Measurements from ENCODE around the gene CLMN. TPM values are rescaled to one million over a fixed set of nuclear protein-coding genes. Genes with fewer than 3 reads are reported as not detected.

CLMN gene
- polyA plus RNA-seq, 3 donors: 22.0 to 33.7 (median 23.2) TPM

DNA sequence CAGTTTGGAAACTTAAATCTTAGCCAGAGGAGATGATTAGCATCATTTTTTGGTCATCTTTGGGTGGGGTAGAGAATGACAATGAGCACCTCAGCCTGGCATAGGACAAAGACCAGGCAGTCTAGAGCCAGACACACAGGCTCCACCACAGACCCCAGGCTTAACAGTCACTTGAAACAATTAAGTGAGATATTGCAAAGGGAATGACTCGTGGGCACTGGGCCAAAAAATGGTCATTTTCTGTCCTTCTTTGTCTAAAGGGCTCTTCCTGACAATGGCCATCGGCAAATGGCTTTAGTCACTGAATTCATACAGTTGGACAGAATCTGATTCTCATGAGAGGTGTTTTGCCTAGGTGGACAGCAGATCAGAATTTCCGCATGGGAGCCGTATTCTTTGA, 84.4 kb downstream of the CLMN start:
- peak overlapping the region in 2 of 7 donors; percentile 20 to 45 for H3K27ac Mint-ChIP-seq
- no peak for DNase-seq
- TF ChIP-seq, protein P1, sequence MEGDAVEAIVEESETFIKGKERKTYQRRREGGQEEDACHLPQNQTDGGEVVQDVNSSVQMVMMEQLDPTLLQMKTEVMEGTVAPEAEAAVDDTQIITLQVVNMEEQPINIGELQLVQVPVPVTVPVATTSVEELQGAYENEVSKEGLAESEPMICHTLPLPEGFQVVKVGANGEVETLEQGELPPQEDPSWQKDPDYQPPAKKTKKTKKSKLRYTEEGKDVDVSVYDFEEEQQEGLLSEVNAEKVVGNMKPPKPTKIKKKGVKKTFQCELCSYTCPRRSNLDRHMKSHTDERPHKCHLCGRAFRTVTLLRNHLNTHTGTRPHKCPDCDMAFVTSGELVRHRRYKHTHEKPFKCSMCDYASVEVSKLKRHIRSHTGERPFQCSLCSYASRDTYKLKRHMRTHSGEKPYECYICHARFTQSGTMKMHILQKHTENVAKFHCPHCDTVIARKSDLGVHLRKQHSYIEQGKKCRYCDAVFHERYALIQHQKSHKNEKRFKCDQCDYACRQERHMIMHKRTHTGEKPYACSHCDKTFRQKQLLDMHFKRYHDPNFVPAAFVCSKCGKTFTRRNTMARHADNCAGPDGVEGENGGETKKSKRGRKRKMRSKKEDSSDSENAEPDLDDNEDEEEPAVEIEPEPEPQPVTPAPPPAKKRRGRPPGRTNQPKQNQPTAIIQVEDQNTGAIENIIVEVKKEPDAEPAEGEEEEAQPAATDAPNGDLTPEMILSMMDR (IDR thresholded peaks at IDR 0.05): no peak
- no peak overlapping the region for H3K4me3 Mint-ChIP-seq
- Histone ChIP-seq H3K4me3 (replicated peaks in 1 of 3; ENCODE audit: low read depth in 2 of 3, low read length in 3 of 3) (no peak overlapping the region), H3K9ac (ENCODE audit: insufficient read depth, low read length, poor library complexity, severe bottlenecking) (no peak overlapping the region), H4K20me1 (ENCODE audit: insufficient read depth, low read length) (peaks cover 99% of the 10 kb centered on the region), H3K36me3 (replicated peaks in 1 of 2; ENCODE audit: control insufficient read depth in 1 of 2, insufficient read depth in 2 of 2, low read length in 2 of 2) (no peaks in the 10 kb centered on the region), H3K79me2 (ENCODE audit: insufficient read depth, low read length) (no peaks in the 10 kb centered on the region), H3K9me3 (replicated peaks in 1 of 2; ENCODE audit: control insufficient read depth in 1 of 2, insufficient read depth in 1 of 2, low read length in 2 of 2) (no peaks in the 10 kb centered on the region), H3K4me2 (replicated peaks; ENCODE audit: extremely low read depth, low read length, poor library complexity, severe bottlenecking) (no peak overlapping the region), H3K27ac (ENCODE audit: low read depth in 1 of 2, low read length in 2 of 2) (no peak overlapping the region), H3K27me3 (ENCODE audit: control insufficient read depth in 2 of 2, insufficient read depth in 2 of 2, low read length in 2 of 2) (no peaks in the 10 kb centered on the region), H3K4me1 (ENCODE audit: control insufficient read depth in 1 of 2, insufficient read depth in 2 of 2, low read length in 2 of 2) (peaks cover 6 to 20% of the 10 kb centered on the region in 2 donors), H2AFZ (ENCODE audit: insufficient read depth, low read depth, low read length, poor library complexity, severe bottlenecking) (no peak overlapping the region)
- WGBS (ENCODE audit: insufficient coverage): 88% methylated on average over 4 of the region's 4 CpGs
- peaks cover 4 to 12% of the 10 kb centered on the region in 2 donors for H3K36me3 Mint-ChIP-seq
- H3K4me1 Mint-ChIP-seq: peaks cover 34% of the 10 kb centered on the region
- H3K9me3 Mint-ChIP-seq: peaks cover 0 to 3% (median 0%) of the 10 kb centered on the region in 7 donors
- intact Hi-C loops (cut with micrococcal nuclease): no loop called here
- peaks cover 0 to 7% (median 3%) of the 10 kb centered on the region in 3 donors for H3K27me3 Mint-ChIP-seq (ENCODE audit: low read depth in 3 of 3)

DNA sequence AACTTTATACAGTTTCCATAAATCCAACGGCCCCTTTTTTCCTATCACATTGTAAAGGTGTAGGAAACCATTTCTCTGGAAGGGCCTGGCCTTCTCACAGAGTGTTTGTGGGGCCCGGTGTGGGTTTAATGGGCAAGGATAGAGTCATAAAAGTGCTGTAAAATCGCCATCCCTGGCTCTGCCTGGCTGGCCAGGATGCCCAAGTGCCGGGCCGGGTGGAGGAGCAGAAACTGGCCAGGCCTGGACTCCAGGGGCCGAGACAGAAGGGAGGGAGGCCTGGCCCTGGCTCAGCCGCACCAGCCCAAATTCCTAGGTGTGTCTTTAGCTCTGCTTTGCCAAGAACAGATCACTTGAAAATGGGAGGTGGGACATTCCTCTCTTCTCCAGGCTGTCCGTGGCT, 85.3 kb downstream of the CLMN start:
- Histone ChIP-seq H3K36me3 (replicated peaks in 1 of 2; ENCODE audit: control insufficient read depth in 1 of 2, insufficient read depth in 2 of 2, low read length in 2 of 2) (no peaks in the 10 kb centered on the region), H3K4me1 (ENCODE audit: control insufficient read depth in 1 of 2, insufficient read depth in 2 of 2, low read length in 2 of 2) (peaks cover 6 to 14% of the 10 kb centered on the region in 2 donors), H4K20me1 (ENCODE audit: insufficient read depth, low read length) (peaks cover 97% of the 10 kb centered on the region), H3K4me2 (replicated peaks; ENCODE audit: extremely low read depth, low read length, poor library complexity, severe bottlenecking) (no peak overlapping the region), H3K4me3 (replicated peaks in 1 of 3; ENCODE audit: low read depth in 2 of 3, low read length in 3 of 3) (no peak overlapping the region), H3K27ac (ENCODE audit: low read depth in 1 of 2, low read length in 2 of 2) (no peak overlapping the region), H3K9me3 (replicated peaks in 1 of 2; ENCODE audit: control insufficient read depth in 1 of 2, insufficient read depth in 1 of 2, low read length in 2 of 2) (no peaks in the 10 kb centered on the region), H3K27me3 (ENCODE audit: control insufficient read depth in 2 of 2, insufficient read depth in 2 of 2, low read length in 2 of 2) (no peaks in the 10 kb centered on the region), H3K79me2 (ENCODE audit: insufficient read depth, low read length) (no peaks in the 10 kb centered on the region), H2AFZ (ENCODE audit: insufficient read depth, low read depth, low read length, poor library complexity, severe bottlenecking) (no peak overlapping the region), H3K9ac (ENCODE audit: insufficient read depth, low read length, poor library complexity, severe bottlenecking) (no peak overlapping the region)
- DNase-seq: no peak
- no peak overlapping the region for H3K4me3 Mint-ChIP-seq
- no peak overlapping the region for H3K27ac Mint-ChIP-seq
- TF ChIP-seq, protein P1 (IDR thresholded peaks at IDR 0.05): no peak
- H3K9me3 Mint-ChIP-seq: peaks cover 0 to 3% (median 0%) of the 10 kb centered on the region in 7 donors
- peaks cover 4 to 12% of the 10 kb centered on the region in 2 donors for H3K36me3 Mint-ChIP-seq
- peaks cover 28% of the 10 kb centered on the region for H3K4me1 Mint-ChIP-seq
- H3K27me3 Mint-ChIP-seq (ENCODE audit: low read depth in 3 of 3): peaks cover 2 to 5% (median 5%) of the 10 kb centered on the region in 3 donors
- WGBS (ENCODE audit: insufficient coverage): 96% methylated on average over 5 of the region's 8 CpGs
- intact Hi-C loops (cut with micrococcal nuclease): no loop called here
